Heart left ventricle (tissue), 16 donors: ENCODE results near the gene ETV6. TPM values are rescaled to one million over a fixed set of nuclear protein-coding genes. Genes with fewer than 3 reads are reported as not detected.

Experiments
- ATAC-seq, 4 donors: fragments of 200-7000 bp; cut with Tn5 transposase; one replicate each; pipeline ENCODE4 v1.9.1; 2020 to 2022; ENCODE audit warnings: moderate library complexity in 4 of 4, mild to moderate bottlenecking in 3 of 4, moderate number of reproducible peaks in 1 of 4
- DNase-seq, 5 donors: peaks; one replicate each; pipeline ENCODE4 v3.0.0-alpha.2; 2020
- H3K27ac ChIP-seq, 12 donors: fragments of 200-600 bp; sonication (generic) in 4 of 12; one replicate each; pipeline versions ENCODE4 v1.5.0 to v1.8.0; 2016 to 2022; ENCODE audit warnings: mild to moderate bottlenecking in 2 of 12
- H3K27me3 ChIP-seq, 9 donors: fragments of 200-600 bp; sonication (generic) in 2 of 9; one replicate each; pipeline versions ENCODE4 v1.5.1 to v1.8.0; 2016 to 2022; ENCODE audit warnings: mild to moderate bottlenecking in 3 of 9
- H3K36me3 ChIP-seq, 9 donors: fragments of 200-600 bp; sonication (generic) in 2 of 9; one replicate each; pipeline versions ENCODE4 v1.5.0 to v1.8.0; 2018 to 2022; ENCODE audit warnings: mild to moderate bottlenecking in 2 of 9
- H3K4me1 ChIP-seq, 12 donors: fragments of 200-600 bp; sonication (generic) in 4 of 12; one replicate each; pipeline versions ENCODE4 v1.5.0 to v1.8.0; 2016 to 2022; ENCODE audit warnings: mild to moderate bottlenecking in 3 of 12
- H3K4me3 ChIP-seq, 12 donors: fragments of 200-600 bp; sonication (generic) in 4 of 12; one replicate each; pipeline versions ENCODE4 v1.5.0 to v1.8.0; 2017 to 2022; ENCODE audit warnings: mild to moderate bottlenecking in 9 of 12, moderate library complexity in 4 of 12
- H3K9me3 ChIP-seq, 12 donors: fragments of 200-600 bp; sonication (generic) in 4 of 12; one replicate each; pipeline versions ENCODE4 v1.5.0 to v1.8.0; 2016 to 2022; ENCODE audit warnings: mild to moderate bottlenecking in 1 of 12
- POLR2A ChIP-seq, 2 donors: fragments of 450-650 bp; IDR thresholded peaks; one replicate each; pipeline ENCODE4 v1.6.1; 2017; ENCODE audit warnings: antibody characterized with exemption in 2 of 2, mild to moderate bottlenecking in 2 of 2, moderate library complexity in 2 of 2
- WGBS, 4 donors: extraction: QIAGEN DNeasy Blood & Tissue Kit in 2 of 4; methylation state at CpG; one replicate each; pipeline versions ENCODE4 v1.1.5 to v1.1.7; 2013 to 2018; 5-methylcytosine and 5-hydroxymethylcytosine counted together
- intact Hi-C, 10 donors: fragments of 100-400 bp; cut with DNase I; formaldehyde crosslinking; loops; one replicate each; pipeline versions ENCODE4 v1.11.1 to v1.14.2; 2022
- polyA plus RNA-seq, 2 donors: library from polyadenylated mRNA; stranded (reverse); fragments of 200-250 nt; gene quantifications; one replicate each; pipeline ENCODE4 v1.2.3, GENCODE V29; 2013
- total RNA-seq, 9 donors: library from RNA; depleted of rRNA in 2 of 9; stranded (reverse); fragments of >200 nt in 2 of 9; fragmentation: NEBNext Ultra II Directional in 3 of 9; extraction: Animal tissue kit (Norgen Biotek cat#: 25700) in 3 of 9; gene quantifications; one replicate each; pipeline versions ENCODE4 v1.1.0 to v1.2.4, GENCODE V29; 2016 to 2023
- TF ChIP-seq, protein P1 (sequence below), 12 donors: fragments of 200-600 bp; sonication (generic) in 4 of 12; IDR thresholded peaks; one replicate each; pipeline versions ENCODE4 v1.5.0 to v1.8.0; 2018 to 2022; ENCODE audit warnings: antibody characterized with exemption in 12 of 12, mild to moderate bottlenecking in 5 of 12
- donor health status: ischemic (EF 13 %, LVEDD 7.1; RV severe dilation, severe dysfunction).
- donor health status: healthy with polysubstance abuse.
- donor health status: DM: no; HTN: yes; CAD: no.
- donor health status: DM: no; HTN: no; CAD: no.
- donor health status: ischemic (EF 25% LVEDD 6.9; RV normal size, moderate dysfunction).
- donor health status: ischemic (EF 25% LVEDD 5.7; RV mildly dilated, moderate dysfunction).
- donor health status: healthy.
- donor health status: DM: yes; HTN: yes; CAD: no.
- donor health status: ischemic (EF 35%, LVEDD 5.7; RV mildly dilated, moderate dysfunction).
- donor health status: nonischemic (EF 11% LVEDD 7.7; RV severe dilation, severe dysfunction).
- donor health status: DM: yes; HTN: yes; CAD: no.
- donor health status: PGD.
- donor health status: ischemic (EF 29% LVEDD 5.4; RV normal size, mild dysfunction).
- donor health status: nonischemic (EF 23%, LVEDD 6.1; RV moderate dilation, normal function).

Gene ETV6
- total and polyA plus RNA-seq, 11 donors = 3.9 to 37.3 (median 12.4) TPM

DNA sequence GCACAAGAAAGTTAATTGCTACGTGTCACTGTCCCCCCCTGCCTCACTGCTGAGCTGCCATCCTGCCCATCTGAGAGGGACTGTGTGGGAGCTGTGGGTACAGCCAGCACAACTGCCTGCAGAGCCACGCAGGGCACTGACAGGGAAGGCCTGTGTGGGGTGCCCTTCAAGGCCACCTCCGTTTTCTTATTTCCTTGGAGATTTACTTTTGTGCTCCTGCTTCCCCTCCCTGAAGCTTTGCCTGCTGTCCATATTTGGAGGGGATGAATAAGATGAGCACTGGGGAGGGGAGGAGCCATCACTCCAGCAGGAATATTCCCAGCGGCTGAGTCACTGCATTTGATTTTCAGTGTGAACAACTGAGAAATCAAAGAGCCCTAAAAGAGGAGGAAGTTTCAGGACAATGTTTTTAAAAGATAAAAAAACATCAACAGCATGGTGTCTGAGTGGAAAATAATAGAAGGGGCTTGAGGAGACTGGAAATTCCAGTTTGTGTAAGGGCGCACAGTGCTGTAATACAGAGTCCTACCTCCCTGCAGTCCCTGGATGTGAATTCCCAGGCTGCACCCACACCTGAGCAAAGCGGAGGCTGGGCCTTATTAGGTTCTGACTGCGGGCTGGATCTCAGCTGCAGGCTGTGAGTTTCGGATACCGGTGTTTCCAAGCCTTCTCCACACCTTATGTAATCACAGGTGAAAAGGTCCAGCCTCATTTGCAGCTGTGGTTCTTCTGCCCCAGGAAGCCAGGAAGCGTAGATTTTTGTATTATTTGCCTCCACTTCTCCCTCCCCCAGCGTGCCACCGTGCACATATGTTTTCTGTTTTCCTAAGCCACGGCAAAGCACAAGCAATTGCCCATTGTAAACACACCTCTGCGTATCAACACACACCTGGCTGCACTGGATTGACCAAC is 228.7 kb downstream of the ETV6 start:
- Histone ChIP-seq H3K9me3 (no peaks in the 10 kb centered on the region), H3K4me3 (no peak overlapping the region), H3K36me3 (peaks cover 0 to 6% (median 0%) of the 10 kb centered on the region in 9 donors), H3K4me1 (peaks cover 8 to 81% (median 41%) of the 10 kb centered on the region in 12 donors), H3K27me3 (no peaks in the 10 kb centered on the region), H3K27ac (peak overlapping the region in 6 of 12 donors; percentile 4 to 59 (median 33))
- intact Hi-C loops = loop anchor here in 1 of 10 donors (5.0 kb wide), 2 partner anchors 66 to 231 kb away; partner anchors contain the start of gene ETV6
- 70 to 77% (median 75%) methylated on average over 14 of the region's 14 CpGs for WGBS, 4 donors
- TF ChIP-seq, protein P1, sequence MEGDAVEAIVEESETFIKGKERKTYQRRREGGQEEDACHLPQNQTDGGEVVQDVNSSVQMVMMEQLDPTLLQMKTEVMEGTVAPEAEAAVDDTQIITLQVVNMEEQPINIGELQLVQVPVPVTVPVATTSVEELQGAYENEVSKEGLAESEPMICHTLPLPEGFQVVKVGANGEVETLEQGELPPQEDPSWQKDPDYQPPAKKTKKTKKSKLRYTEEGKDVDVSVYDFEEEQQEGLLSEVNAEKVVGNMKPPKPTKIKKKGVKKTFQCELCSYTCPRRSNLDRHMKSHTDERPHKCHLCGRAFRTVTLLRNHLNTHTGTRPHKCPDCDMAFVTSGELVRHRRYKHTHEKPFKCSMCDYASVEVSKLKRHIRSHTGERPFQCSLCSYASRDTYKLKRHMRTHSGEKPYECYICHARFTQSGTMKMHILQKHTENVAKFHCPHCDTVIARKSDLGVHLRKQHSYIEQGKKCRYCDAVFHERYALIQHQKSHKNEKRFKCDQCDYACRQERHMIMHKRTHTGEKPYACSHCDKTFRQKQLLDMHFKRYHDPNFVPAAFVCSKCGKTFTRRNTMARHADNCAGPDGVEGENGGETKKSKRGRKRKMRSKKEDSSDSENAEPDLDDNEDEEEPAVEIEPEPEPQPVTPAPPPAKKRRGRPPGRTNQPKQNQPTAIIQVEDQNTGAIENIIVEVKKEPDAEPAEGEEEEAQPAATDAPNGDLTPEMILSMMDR (IDR thresholded peaks at IDR 0.05) = no peak
- TF ChIP-seq POLR2A (IDR thresholded peaks at IDR 0.05) = no peak
- ATAC-seq (peak; percentile 38 to 84 (median 82)), DNase-seq (peak in 4 of 5 donors; percentile 45 to 58 (median 50))

DNA sequence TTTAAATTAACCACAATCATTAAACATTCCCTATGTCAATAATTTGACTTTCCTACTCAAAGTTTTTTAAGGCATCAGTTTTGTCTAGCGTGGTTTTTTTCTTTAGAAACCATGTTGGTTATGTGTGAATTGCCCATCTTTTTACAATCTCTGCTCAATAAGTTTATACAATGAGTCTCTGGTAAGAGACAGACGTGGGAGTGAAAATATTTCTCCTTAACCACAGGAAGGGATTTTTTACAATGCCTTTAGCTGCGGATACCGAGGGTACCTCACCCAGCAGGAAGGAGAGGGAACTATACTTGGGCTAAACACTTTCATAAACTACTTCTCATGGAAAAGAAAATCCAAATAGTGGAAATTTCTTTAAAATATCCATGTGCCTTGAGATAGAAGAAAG is 229.8 kb downstream of the ETV6 start:
- TF ChIP-seq, protein P1 (IDR thresholded peaks at IDR 0.05) = no peak
- TF ChIP-seq POLR2A (IDR thresholded peaks at IDR 0.05) = no peak
- intact Hi-C loops = loop anchor here in 2 of 10 donors (1.0 to 5.0 kb wide), 3 partner anchors 40 to 232 kb away; partner anchors contain the start of gene ETV6 (in 1 of the 2)

DNA sequence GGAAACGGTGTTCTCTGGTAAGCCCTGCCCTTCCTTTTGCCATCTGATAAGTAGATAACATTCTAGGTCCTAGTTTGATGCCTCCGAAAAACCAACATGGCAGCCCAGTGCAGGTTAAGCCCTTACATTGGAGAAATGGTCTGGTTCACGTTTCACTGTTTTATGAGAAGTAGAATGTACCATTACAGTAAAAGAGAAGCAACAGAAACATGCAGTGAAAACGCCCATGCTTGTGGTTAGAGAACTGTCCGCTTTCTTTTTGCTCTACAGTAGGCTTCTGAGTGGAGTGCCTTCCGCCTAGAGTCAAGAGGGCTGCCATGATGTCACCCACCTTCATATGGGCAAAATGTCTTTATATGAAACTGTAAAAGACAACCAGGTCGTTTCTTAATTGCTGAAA is 230.9 kb downstream of the ETV6 start:
- Histone ChIP-seq H3K9me3 (no peaks in the 10 kb centered on the region), H3K27me3 (no peaks in the 10 kb centered on the region), H3K36me3 (peaks cover 0 to 10% (median 4%) of the 10 kb centered on the region in 9 donors), H3K27ac (peak overlapping the region in 1 of 12 donors; percentile 76), H3K4me3 (no peak overlapping the region), H3K4me1 (peaks cover 8 to 95% (median 53%) of the 10 kb centered on the region in 12 donors)
- intact Hi-C loops = loop anchor here in 3 of 10 donors (5.0 to 10.0 kb wide), 3 partner anchors 144 to 236 kb away; partner anchors contain the start of gene ETV6 (in 1 of the 3)
- ATAC-seq (no peak), DNase-seq (no peak)
- 87 to 93% (median 91%) methylated on average over 7 of the region's 7 CpGs for WGBS, 4 donors
- TF ChIP-seq POLR2A (IDR thresholded peaks at IDR 0.05) = no peak
- TF ChIP-seq, protein P1 (IDR thresholded peaks at IDR 0.05) = no peak

More for the DNA sequence above, 229.8 kb downstream of the ETV6 start:
- H3K27me3 ChIP-seq = no peaks in the 10 kb centered on the region
- ATAC-seq (no peak), DNase-seq (no peak)
- H3K27ac ChIP-seq = peak overlapping the region in 4 of 12 donors; percentile 8 to 76 (median 15)
- no peaks in the 10 kb centered on the region for H3K9me3 ChIP-seq
- WGBS, 4 donors = 70 to 75% (median 71%) methylated on average over 4 of the region's 4 CpGs
- no peak overlapping the region for H3K4me3 ChIP-seq
- peaks cover 0 to 5% (median 0%) of the 10 kb centered on the region in 9 donors for H3K36me3 ChIP-seq
- H3K4me1 ChIP-seq = peaks cover 8 to 90% (median 48%) of the 10 kb centered on the region in 12 donors

DNA sequence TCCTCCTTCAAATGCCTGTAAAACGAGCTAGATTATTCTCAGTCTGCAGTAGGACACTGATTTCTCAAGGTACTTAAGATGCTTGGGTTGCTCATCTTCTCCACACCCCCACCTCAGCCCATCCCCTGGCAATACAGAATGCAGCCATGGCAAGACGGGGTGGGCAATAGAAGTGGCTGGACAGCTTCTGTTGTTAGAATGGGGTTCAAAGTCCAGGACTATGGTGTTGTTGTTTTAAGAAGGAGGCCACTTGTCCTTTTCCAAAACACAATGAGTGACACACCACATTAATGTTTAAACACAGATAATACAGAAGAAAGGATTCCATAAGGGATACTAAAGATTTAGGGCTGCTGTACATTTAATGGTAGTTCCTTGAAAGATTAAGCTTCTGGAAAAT is 232.4 kb downstream of the ETV6 start:
- no peaks in the 10 kb centered on the region for H3K9me3 ChIP-seq
- TF ChIP-seq, protein P1 (IDR thresholded peaks at IDR 0.05) = no peak
- no peak for TF ChIP-seq POLR2A (IDR thresholded peaks at IDR 0.05)
- 93 to 98% (median 96%) methylated on average over 2 of the region's 2 CpGs for WGBS, 4 donors
- H3K4me3 ChIP-seq = no peak overlapping the region
- DNase-seq (no peak), ATAC-seq (no peak)
- peaks cover 7 to 93% (median 42%) of the 10 kb centered on the region in 12 donors for H3K4me1 ChIP-seq
- intact Hi-C loops = loop anchor here in 3 of 10 donors (5.0 to 10.0 kb wide), 3 partner anchors 143 to 237 kb away; partner anchors contain the start of gene ETV6 (in 1 of the 3)
- H3K27me3 ChIP-seq = no peaks in the 10 kb centered on the region
- H3K27ac ChIP-seq = peak overlapping the region in 2 of 12 donors; percentile 60 to 76
- peaks cover 0 to 23% (median 15%) of the 10 kb centered on the region in 9 donors for H3K36me3 ChIP-seq
